Activated T-helper 17 cell treated with anti-CD3 and anti-CD28 coated beads, Interleukin-2, amount 50 U/mL, for 72 hours (primary cell): ENCODE data around the gene TUT1. TPM values are rescaled to one million over a fixed set of nuclear protein-coding genes. Genes with fewer than 3 reads are reported as not detected.

ENCODE experiments used
- ATAC-seq: fragments of 150-1000 bp; cut with Tn5 transposase; replicated peaks from 2 replicates; pipeline ENCODE4 v1.10.0; 2021; ENCODE audit warnings: mild to moderate bottlenecking, moderate library complexity
- H3K27ac Mint-ChIP-seq: one replicate; pipeline ENCODE4 v1.8.0; 2022; ENCODE audit warnings: mixed read lengths
- H3K27me3 Mint-ChIP-seq: one replicate; pipeline ENCODE4 v1.8.0; 2022; ENCODE audit warnings: mixed read lengths
- H3K36me3 Mint-ChIP-seq: one replicate; pipeline ENCODE4 v1.8.0; 2022; ENCODE audit warnings: low read depth, mild to moderate bottlenecking, mixed read lengths
- H3K4me1 Mint-ChIP-seq: one replicate; pipeline ENCODE4 v1.8.0; 2022; ENCODE audit warnings: mixed read lengths
- H3K4me3 Mint-ChIP-seq: one replicate; pipeline ENCODE4 v1.8.0; 2022; ENCODE audit warnings: mild to moderate bottlenecking, mixed read lengths
- H3K9me3 Mint-ChIP-seq: one replicate; pipeline ENCODE4 v1.8.0; 2022; ENCODE audit warnings: mixed read lengths
- total RNA-seq, 2 donors: library from RNA; stranded (reverse); gene quantifications; one replicate each; pipeline ENCODE4 v1.2.3, GENCODE V29; 2022

TUT1 gene
- total RNA-seq, 2 donors from 2014 or later: 23.8 to 25.7 TPM

GRCh38 chr11:62611705-62612365 lies 20.5 kb upstream of the TUT1 start:
- ATAC-seq: peak; percentile 52
- Mint-ChIP-seq H3K4me3 (peak overlapping the region; percentile 93), H3K36me3 (peaks cover 75% of the 10 kb centered on the region)

DNA sequence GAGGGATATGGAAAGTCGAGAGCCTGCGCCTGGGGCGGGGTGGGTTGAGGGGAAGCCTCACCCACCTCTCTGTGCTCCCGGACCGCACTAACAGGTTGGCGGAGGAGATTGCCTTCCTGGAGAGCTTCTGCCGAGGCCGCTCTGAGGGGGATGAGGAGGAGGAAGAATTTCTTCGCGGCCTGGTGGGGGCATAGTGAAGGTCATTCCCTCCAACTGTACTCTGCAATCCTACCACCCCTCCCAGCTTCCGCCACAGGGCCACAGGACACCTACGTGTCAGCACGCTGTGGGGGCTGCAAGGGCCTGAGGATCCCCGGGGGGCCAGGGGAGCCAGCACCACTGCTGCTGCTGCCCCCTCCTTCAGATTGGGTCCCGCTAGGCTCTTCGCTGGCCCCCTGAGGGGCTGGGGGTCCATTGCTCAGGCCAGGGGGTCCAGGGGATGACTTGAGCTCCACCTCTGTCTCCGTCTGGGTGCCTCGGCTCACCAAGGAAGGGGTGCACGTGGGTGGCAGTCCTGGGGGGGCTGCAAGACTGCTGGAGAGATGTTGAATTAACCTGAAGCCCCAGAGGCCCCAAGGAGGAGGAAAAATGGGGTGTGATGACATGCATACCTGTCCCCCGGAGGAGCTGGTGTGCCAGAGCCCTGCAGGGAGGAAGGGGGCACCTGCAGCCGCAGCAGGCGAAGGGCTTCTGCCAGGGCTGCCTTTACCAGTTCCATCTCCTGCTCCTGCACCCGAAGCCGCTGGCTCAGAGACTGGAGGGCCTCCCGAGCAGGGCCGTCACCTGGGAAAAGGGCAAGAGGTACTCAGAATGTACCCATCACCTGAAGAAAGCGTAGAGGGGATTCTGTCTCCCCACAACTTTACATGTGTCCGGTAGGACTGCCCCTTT lies 19.7 kb upstream of the TUT1 start:
- no peaks in the 10 kb centered on the region for H3K9me3 Mint-ChIP-seq
- no peaks in the 10 kb centered on the region for H3K27me3 Mint-ChIP-seq
- peaks cover 30% of the 10 kb centered on the region for H3K4me1 Mint-ChIP-seq
- no peak for ATAC-seq
- H3K36me3 Mint-ChIP-seq: peaks cover 75% of the 10 kb centered on the region
- H3K4me3 Mint-ChIP-seq: peak overlapping the region; percentile 93
- H3K27ac Mint-ChIP-seq: peak overlapping the region; percentile 94

More at GRCh38 chr11:62611705-62612365, 20.5 kb upstream of the TUT1 start:
- Mint-ChIP-seq H3K27me3 (no peaks in the 10 kb centered on the region), H3K9me3 (no peaks in the 10 kb centered on the region), H3K4me1 (peaks cover 30% of the 10 kb centered on the region), H3K27ac (peak overlapping the region; percentile 94)

GRCh38 chr11:62610403-62610802 lies 19.1 kb upstream of the TUT1 start:
- Mint-ChIP-seq H3K27me3 (no peaks in the 10 kb centered on the region), H3K36me3 (peaks cover 77% of the 10 kb centered on the region), H3K9me3 (no peaks in the 10 kb centered on the region), H3K27ac (peak overlapping the region; percentile 94), H3K4me3 (peak overlapping the region; percentile 93), H3K4me1 (peaks cover 30% of the 10 kb centered on the region)
- no peak for ATAC-seq

DNA sequence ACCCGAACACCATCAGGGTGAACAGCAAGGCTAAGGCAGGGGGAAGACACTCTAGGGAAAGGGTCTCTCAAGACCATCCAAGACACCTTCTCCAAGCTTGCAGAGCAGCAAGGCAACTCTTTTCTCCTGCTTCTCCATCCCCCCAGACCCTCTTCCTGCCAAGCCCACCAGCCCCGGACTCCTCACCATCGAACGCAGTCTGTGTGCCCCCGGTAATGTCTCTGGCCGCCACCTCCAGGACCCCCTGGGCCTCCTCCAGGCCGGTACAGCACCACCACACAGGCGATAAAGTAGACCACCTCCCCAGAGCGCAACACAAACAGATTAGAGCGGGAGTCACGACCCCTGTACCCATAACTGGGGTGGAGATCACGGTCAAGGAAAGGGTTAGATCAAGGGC lies 17.5 kb upstream of the TUT1 start:
- H3K27me3 Mint-ChIP-seq: no peaks in the 10 kb centered on the region
- no peak overlapping the region for H3K4me3 Mint-ChIP-seq
- H3K36me3 Mint-ChIP-seq: peaks cover 81% of the 10 kb centered on the region
- peaks cover 23% of the 10 kb centered on the region for H3K4me1 Mint-ChIP-seq
- no peaks in the 10 kb centered on the region for H3K9me3 Mint-ChIP-seq
- H3K27ac Mint-ChIP-seq: peak overlapping the region; percentile 23
- ATAC-seq: no peak

DNA sequence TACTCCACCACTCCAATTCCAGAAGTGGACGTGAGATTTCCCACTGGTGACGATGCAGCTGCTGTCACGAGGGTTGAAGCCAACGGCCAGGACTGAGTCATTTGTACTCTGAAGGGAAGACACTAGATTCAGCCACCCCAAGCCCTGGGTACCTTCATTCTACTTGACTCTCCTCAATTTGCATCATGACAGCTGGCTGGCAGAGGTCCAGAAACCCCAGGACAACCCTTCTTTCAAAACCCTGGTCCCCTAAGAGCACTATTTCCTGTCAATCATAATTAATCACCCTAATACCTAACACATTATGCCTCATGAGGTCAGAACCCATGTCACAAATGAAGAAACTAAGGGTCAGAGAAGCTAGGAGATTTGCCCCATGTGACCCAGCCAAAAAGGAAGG lies 16.4 kb upstream of the TUT1 start:
- Mint-ChIP-seq H3K27me3 (no peaks in the 10 kb centered on the region), H3K4me1 (peaks cover 29% of the 10 kb centered on the region), H3K9me3 (no peaks in the 10 kb centered on the region), H3K27ac (peak overlapping the region; percentile 47), H3K36me3 (peaks cover 91% of the 10 kb centered on the region), H3K4me3 (no peak overlapping the region)
- ATAC-seq: no peak

GRCh38 chr11:62605902-62606301 lies 14.6 kb upstream of the TUT1 start:
- no peak overlapping the region for H3K4me3 Mint-ChIP-seq
- peaks cover 29% of the 10 kb centered on the region for H3K4me1 Mint-ChIP-seq
- H3K9me3 Mint-ChIP-seq: no peaks in the 10 kb centered on the region
- no peak overlapping the region for H3K27ac Mint-ChIP-seq
- H3K27me3 Mint-ChIP-seq: no peaks in the 10 kb centered on the region
- no peak for ATAC-seq
- H3K36me3 Mint-ChIP-seq: peaks cover 87% of the 10 kb centered on the region

- H3K9me3 Mint-ChIP-seq: no peaks in the 10 kb centered on the region
- no peak overlapping the region for H3K4me3 Mint-ChIP-seq
- peaks cover 87% of the 10 kb centered on the region for H3K36me3 Mint-ChIP-seq
- peaks cover 27% of the 10 kb centered on the region for H3K4me1 Mint-ChIP-seq
- H3K27me3 Mint-ChIP-seq: no peaks in the 10 kb centered on the region
- ATAC-seq: no peak
- peak overlapping the region; percentile 36 for H3K27ac Mint-ChIP-seq
Observed at GRCh38 chr11:62605467-62605866, 14.1 kb upstream of the TUT1 start.

DNA sequence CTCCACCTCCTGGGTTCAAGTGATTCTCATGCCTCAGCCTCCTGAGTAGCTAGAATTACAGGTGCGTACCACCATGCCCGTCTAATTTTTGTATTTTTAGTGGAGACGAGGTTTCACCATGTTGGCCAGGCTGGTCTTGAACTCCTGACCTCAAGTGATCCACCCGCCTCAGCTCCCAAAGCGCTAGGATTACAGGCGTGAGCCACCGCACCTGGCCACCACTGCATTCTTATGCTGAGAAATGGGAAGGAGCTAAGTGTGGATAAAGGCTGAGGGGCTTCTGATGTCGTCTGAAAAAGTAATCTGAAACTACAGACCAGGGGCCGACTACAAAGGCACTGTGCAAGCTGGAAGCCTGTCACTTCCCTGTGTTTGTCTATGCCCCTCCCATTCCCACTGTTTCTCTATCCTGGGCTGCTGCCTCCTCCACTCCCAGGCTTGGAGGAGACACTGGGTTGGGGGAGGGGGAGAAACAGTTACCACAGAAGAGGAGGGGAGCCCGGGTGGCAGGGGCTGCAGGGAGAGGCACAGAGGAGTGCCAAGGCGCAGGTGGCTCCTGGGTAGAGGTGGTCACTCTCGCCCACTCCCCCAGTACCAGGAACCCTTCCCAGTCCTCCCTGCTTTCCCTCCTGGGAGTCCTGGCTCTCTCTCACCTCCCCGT lies 13.3 kb upstream of the TUT1 start:
- no peak for ATAC-seq
- Mint-ChIP-seq H3K4me1 (peaks cover 27% of the 10 kb centered on the region), H3K4me3 (no peak overlapping the region), H3K27me3 (no peaks in the 10 kb centered on the region), H3K36me3 (peaks cover 87% of the 10 kb centered on the region), H3K27ac (peak overlapping the region; percentile 36), H3K9me3 (no peaks in the 10 kb centered on the region)

- peak overlapping the region; percentile 47 for H3K4me3 Mint-ChIP-seq
- peak overlapping the region; percentile 42 for H3K27ac Mint-ChIP-seq
- ATAC-seq: no peak
- H3K27me3 Mint-ChIP-seq: no peaks in the 10 kb centered on the region
- H3K9me3 Mint-ChIP-seq: no peaks in the 10 kb centered on the region
- H3K4me1 Mint-ChIP-seq: peaks cover 30% of the 10 kb centered on the region
- H3K36me3 Mint-ChIP-seq: peaks cover 87% of the 10 kb centered on the region
Observed at GRCh38 chr11:62603776-62604299, 12.5 kb upstream of the TUT1 start.

DNA sequence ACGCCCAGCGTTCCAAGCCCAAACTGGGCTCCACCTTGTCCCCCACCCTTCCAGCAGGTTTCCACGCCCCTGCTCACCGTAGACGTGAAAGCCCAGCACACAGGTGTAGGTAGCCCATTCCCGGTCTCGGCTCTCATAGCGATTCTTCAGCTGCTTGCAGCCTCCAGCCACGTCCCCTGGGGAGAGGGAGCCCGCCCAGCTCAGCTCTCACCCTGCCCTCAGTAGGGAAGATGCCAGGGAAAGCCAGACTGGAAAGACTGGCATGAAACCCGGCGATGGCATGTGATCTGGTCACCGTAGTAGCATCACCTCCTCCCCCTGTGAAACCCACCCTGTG lies 11.7 kb upstream of the TUT1 start:
- Mint-ChIP-seq H3K9me3 (no peaks in the 10 kb centered on the region), H3K27ac (peak overlapping the region; percentile 42)

DNA sequence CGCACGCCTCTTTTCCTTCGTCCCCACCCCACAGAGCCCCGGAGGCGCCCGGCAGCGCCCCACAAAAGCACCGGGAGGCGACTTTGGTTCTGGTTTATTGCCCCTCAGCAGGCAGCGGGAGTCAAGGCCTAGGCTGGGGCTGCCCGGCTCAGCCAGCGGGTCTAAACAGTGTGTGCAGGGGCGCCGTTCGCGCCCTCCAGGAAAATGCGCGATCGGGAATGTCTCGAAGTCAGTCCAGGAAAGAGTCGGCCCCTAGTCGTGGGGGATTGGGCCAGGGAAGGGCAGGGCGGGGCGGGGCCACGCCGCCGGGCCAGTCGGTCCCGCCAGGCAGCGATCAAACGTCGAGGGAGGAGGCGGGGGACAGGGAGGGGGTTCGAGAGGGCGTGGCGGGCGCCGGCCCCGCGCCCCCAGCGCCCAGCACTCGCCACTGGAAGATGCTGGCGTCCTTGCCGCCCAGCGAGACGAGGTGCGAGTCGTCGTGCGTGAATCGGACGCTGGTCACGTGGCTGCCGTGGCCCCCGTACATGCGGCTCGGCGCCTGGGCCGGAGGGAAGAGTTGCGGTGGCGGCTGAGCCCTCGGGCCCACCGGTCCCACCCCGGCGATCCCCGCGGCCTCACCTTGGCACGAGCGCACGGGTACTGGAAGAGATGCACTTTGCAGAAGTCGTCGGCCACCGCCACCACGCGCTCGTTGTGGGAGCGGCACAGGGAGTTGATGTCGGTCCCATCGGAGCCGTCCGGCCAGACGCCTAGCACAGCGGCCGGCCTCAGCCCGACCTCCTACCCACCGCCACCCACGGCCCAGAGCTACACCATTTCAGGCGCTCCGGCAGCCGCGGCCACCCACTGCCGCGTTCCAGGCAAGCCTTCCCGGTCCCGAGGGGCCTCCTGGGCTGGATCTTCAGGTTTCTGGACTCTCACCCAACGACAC lies 11.1 kb upstream of the TUT1 start:
- H3K36me3 Mint-ChIP-seq: peaks cover 91% of the 10 kb centered on the region
- peak overlapping the region; percentile 90 for H3K4me3 Mint-ChIP-seq
- H3K27me3 Mint-ChIP-seq: no peaks in the 10 kb centered on the region
- no peaks in the 10 kb centered on the region for H3K9me3 Mint-ChIP-seq
- peaks cover 33% of the 10 kb centered on the region for H3K4me1 Mint-ChIP-seq
- peak overlapping the region; percentile 86 for H3K27ac Mint-ChIP-seq
- no peak for ATAC-seq

More for the DNA sequence above, 11.7 kb upstream of the TUT1 start:
- no peak for ATAC-seq
- Mint-ChIP-seq H3K4me1 (peaks cover 33% of the 10 kb centered on the region), H3K27me3 (no peaks in the 10 kb centered on the region), H3K36me3 (peaks cover 91% of the 10 kb centered on the region), H3K4me3 (peak overlapping the region; percentile 47)

DNA sequence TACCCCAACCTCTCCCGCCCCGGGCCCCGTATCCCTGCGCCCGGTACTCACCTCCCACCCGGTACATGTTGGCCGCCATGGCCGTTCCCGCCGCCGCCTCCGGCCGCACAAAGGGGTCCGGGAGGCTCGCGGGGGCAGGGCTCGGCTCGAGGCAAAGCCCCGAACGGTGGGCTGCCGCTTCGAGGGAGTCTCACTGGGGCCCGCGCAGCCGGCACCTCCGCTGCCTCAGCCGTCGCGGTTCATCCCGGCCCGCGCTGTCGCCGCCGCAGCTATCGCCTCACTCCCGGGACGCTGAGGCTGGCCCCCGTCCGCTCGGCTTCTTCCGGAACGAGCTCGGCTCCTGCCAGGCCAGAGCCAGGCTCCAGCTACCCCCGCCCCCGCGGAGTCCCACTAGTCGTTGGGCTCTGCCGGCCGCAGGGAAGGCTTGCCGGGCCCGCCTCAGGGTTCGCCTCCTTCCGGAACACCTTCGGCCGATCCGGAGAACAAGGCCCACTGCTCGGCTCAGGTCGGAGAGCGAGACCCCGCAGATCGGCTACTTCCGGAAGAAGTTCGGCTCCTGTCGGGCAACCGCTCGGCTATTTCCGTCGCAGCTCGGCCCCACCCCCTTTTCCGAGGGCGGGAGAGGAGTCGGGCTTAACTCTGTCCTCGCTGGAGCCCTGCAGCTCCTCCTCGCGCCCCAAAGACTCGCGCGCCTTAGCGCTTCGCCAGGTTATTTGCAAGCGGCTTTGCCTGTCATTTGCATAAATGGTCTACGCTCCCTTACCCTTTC lies 10.2 kb upstream of the TUT1 start, which contains the start of gene MTA2:
Gene MTA2 (minus strand): TSS at position 494 of the 769 bp plus-strand sequence. CDS start 415 bp downstream, at position 79.
- ATAC-seq: peak; percentile 82
- Mint-ChIP-seq H3K27ac (peak within 1 kb of the TSS; percentile 86), H3K9me3 (no peaks in the 10 kb centered on the region), H3K4me1 (peaks cover 37% of the 10 kb centered on the region), H3K36me3 (peaks cover 91% of the 10 kb centered on the region), H3K4me3 (peak within 1 kb of the TSS; percentile 90), H3K27me3 (no peaks in the 10 kb centered on the region)

DNA sequence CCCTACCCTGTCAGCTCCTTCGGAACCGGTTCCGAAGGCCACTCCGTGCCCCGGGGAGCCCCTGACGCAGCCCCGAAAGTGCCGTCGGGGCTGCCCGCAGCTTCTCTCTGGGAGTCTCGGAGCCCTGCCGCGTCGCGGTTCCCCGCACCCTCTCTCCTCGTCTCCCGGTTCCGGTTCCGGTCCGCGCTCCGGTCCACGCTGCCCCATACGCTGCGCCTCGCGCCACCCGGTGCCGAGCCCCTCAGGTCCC lies 9.7 kb upstream of the TUT1 start:
- H3K27ac Mint-ChIP-seq: peak overlapping the region; percentile 86
- H3K36me3 Mint-ChIP-seq: peaks cover 91% of the 10 kb centered on the region
- no peak for ATAC-seq
- peak overlapping the region; percentile 90 for H3K4me3 Mint-ChIP-seq
- no peaks in the 10 kb centered on the region for H3K27me3 Mint-ChIP-seq
- peaks cover 37% of the 10 kb centered on the region for H3K4me1 Mint-ChIP-seq
- no peaks in the 10 kb centered on the region for H3K9me3 Mint-ChIP-seq
